Progenitor cell of endocrine pancreas (in vitro differentiated cells): Measurements from ENCODE around the gene RASSF6. TPM values are rescaled to one million over a fixed set of nuclear protein-coding genes. Genes with fewer than 3 reads are reported as not detected.
"Not testable (repeated sequence)": the region's sequence is repeated elsewhere in the genome, so short reads cannot be mapped to it uniquely, and the experiment has no call there.

Experiments used
- DNase-seq: peaks from one replicate; pipeline ENCODE4 v3.0.0; 2021; ENCODE audit warnings: low spot score; ENCODE audit not compliant: unreplicated experiment
- H3K27ac Mint-ChIP-seq: 2 replicates; pipeline ENCODE4 v1.8.0; 2021; ENCODE audit warnings: mild to moderate bottlenecking, moderate library complexity, mixed read lengths
- H3K27me3 Mint-ChIP-seq: 2 replicates; pipeline ENCODE4 v1.8.0; 2021; ENCODE audit warnings: mixed read lengths
- H3K36me3 Mint-ChIP-seq: 2 replicates; pipeline ENCODE4 v1.8.0; 2022; ENCODE audit warnings: mixed read lengths; ENCODE audit not compliant: insufficient read depth
- H3K4me1 Mint-ChIP-seq: 2 replicates; pipeline ENCODE4 v1.8.0; 2021; ENCODE audit warnings: low read depth, mixed read lengths
- H3K4me3 Mint-ChIP-seq: 2 replicates; pipeline ENCODE4 v1.8.0; 2021; ENCODE audit warnings: low read depth, mild to moderate bottlenecking, moderate library complexity, mixed read lengths
- H3K9me3 Mint-ChIP-seq: 2 replicates; pipeline ENCODE4 v1.8.0; 2021; ENCODE audit warnings: low read depth, mixed read lengths
- CTCF ChIP-seq: fragments of 200-600 bp; sonication (generic); IDR thresholded peaks from one replicate; pipeline ENCODE4 v1.5.0; 2021; ENCODE audit warnings: antibody characterized with exemption, mild to moderate bottlenecking; ENCODE audit not compliant: unreplicated experiment
- total RNA-seq: library from RNA; stranded (reverse); gene quantifications from 2 replicates; pipeline ENCODE4 v1.2.1, GENCODE V29; 2021

Gene RASSF6
- total RNA-seq, 1 donor from 2014 or later: 10.1 TPM

GRCh38 chr4:73650250-73650649 lies 30.0 kb upstream of the RASSF6 start:
- peaks cover 10% of the 10 kb centered on the region for H3K4me1 Mint-ChIP-seq
- no peak for DNase-seq
- H3K4me3 Mint-ChIP-seq: no peak overlapping the region
- peak overlapping the region; percentile 13 for H3K27ac Mint-ChIP-seq
- no peaks in the 10 kb centered on the region for H3K36me3 Mint-ChIP-seq
- H3K9me3 Mint-ChIP-seq: no peaks in the 10 kb centered on the region
- TF ChIP-seq CTCF: no peak
- H3K27me3 Mint-ChIP-seq: no peaks in the 10 kb centered on the region

GRCh38 chr4:73648478-73648877 lies 28.2 kb upstream of the RASSF6 start:
- no peak for DNase-seq
- Mint-ChIP-seq H3K4me3 (no peak overlapping the region), H3K36me3 (no peaks in the 10 kb centered on the region), H3K27ac (no peak overlapping the region), H3K27me3 (no peaks in the 10 kb centered on the region), H3K4me1 (peaks cover 10% of the 10 kb centered on the region), H3K9me3 (peaks cover 3% of the 10 kb centered on the region)
- TF ChIP-seq CTCF: no peak

GRCh38 chr4:73646117-73646516 lies 25.9 kb upstream of the RASSF6 start:
- no peaks in the 10 kb centered on the region for H3K27me3 Mint-ChIP-seq
- H3K4me1 Mint-ChIP-seq: peaks cover 7% of the 10 kb centered on the region
- no peak overlapping the region for H3K27ac Mint-ChIP-seq
- TF ChIP-seq CTCF: no peak
- H3K9me3 Mint-ChIP-seq: peaks cover 3% of the 10 kb centered on the region
- DNase-seq: no peak
- H3K36me3 Mint-ChIP-seq: no peaks in the 10 kb centered on the region
- H3K4me3 Mint-ChIP-seq: no peak overlapping the region

GRCh38 chr4:73631565-73632226 lies 11.5 kb upstream of the RASSF6 start:
- DNase-seq: no peak
- no peak for TF ChIP-seq CTCF
- H3K36me3 Mint-ChIP-seq: no peaks in the 10 kb centered on the region
- peaks cover 7% of the 10 kb centered on the region for H3K9me3 Mint-ChIP-seq
- no peak overlapping the region for H3K4me3 Mint-ChIP-seq
- no peaks in the 10 kb centered on the region for H3K27me3 Mint-ChIP-seq
- H3K27ac Mint-ChIP-seq: no peak overlapping the region
- H3K4me1 Mint-ChIP-seq: no peaks in the 10 kb centered on the region

- H3K4me1 Mint-ChIP-seq, H3K9me3 Mint-ChIP-seq, H3K27ac Mint-ChIP-seq, H3K36me3 Mint-ChIP-seq, DNase-seq, H3K4me3 Mint-ChIP-seq, H3K27me3 Mint-ChIP-seq: not testable (repeated sequence)
Observed at GRCh38 chr4:73628834-73629233, 8.6 kb upstream of the RASSF6 start.

GRCh38 chr4:73621357-73621756 lies 1.1 kb upstream of the RASSF6 start:
- no peak for DNase-seq
- Mint-ChIP-seq H3K27me3 (no peaks in the 10 kb centered on the region), H3K4me1 (peaks cover 23% of the 10 kb centered on the region)

More at GRCh38 chr4:73621357-73621756, 1.1 kb upstream of the RASSF6 start:
- H3K27ac Mint-ChIP-seq: no peak overlapping the region
- no peak for TF ChIP-seq CTCF
- no peak overlapping the region for H3K4me3 Mint-ChIP-seq
- no peaks in the 10 kb centered on the region for H3K36me3 Mint-ChIP-seq
- no peaks in the 10 kb centered on the region for H3K9me3 Mint-ChIP-seq
